M059J (cell line): Measurements from ENCODE around the gene ABI3. TPM values are rescaled to one million over a fixed set of nuclear protein-coding genes. Genes with fewer than 3 reads are reported as not detected.
"Not testable (repeated sequence)": the region's sequence is repeated elsewhere in the genome, so short reads cannot be mapped to it uniquely, and the experiment has no call there.

Experiments used
- DNase-seq: peaks from one replicate; pipeline ENCODE4 v3.0.0-alpha.2; 2012; ENCODE audit warnings: low read depth
- total RNA-seq: library from RNA; depleted of rRNA; stranded (reverse); fragments of >200 nt; shearing (Covaris generic); gene quantifications from 2 replicates; pipeline ENCODE4 v1.2.3, GENCODE V29; 2014; rRNA removed

The ABI3 gene, protein sequence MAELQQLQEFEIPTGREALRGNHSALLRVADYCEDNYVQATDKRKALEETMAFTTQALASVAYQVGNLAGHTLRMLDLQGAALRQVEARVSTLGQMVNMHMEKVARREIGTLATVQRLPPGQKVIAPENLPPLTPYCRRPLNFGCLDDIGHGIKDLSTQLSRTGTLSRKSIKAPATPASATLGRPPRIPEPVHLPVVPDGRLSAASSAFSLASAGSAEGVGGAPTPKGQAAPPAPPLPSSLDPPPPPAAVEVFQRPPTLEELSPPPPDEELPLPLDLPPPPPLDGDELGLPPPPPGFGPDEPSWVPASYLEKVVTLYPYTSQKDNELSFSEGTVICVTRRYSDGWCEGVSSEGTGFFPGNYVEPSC
- total RNA-seq = 0.12 TPM in 1 of 2 replicates, not detected in the other

DNA sequence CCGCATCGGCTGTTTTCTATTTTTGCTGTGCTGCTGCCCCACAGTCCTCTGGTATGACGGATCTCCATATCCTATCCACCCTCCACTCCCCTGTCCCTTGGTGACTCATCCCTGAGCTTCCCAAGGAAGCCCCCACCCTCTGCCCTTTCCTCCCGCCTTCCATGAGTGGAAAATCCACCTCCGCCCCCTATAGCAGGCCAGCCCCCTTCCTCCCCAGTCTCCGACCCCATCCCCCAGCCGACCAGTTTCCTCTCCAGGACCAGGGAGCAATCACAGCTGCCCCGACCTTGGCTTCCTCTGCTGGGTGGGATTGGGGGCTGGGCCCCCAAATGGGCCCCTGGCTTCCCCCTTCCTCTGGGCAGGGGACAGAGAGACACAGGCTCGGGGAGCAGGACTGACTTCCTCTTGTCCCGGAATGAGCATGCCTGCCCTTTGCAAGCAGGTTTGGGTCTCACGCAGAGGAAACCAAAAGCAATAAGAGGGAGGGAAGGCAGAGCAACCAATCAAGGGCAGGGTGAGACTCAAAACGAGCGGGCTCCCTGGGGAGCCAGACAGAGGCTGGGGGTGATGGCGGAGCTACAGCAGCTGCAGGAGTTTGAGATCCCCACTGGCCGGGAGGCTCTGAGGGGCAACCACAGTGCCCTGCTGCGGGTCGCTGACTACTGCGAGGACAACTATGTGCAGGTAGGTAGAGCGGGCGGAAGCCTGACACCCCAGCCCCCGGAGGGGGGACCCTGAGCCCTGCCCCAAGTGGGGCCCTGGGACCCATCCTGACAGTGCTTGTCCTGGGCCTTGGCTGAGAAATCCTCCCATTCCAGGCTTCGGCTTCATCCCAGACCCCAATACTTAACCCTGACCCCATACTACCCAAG is at the start of gene ABI3, which contains the start of gene GNGT2:
ABI3 (plus strand) TSS at position 550 of the 872 bp plus-strand sequence; CDS start at position 568, 18 bp downstream.
GNGT2 (minus strand) TSS at position 417 of the 872 bp plus-strand sequence. CDS start 3,152 bp downstream, outside the sequence.
- DNase-seq = no peak

DNA sequence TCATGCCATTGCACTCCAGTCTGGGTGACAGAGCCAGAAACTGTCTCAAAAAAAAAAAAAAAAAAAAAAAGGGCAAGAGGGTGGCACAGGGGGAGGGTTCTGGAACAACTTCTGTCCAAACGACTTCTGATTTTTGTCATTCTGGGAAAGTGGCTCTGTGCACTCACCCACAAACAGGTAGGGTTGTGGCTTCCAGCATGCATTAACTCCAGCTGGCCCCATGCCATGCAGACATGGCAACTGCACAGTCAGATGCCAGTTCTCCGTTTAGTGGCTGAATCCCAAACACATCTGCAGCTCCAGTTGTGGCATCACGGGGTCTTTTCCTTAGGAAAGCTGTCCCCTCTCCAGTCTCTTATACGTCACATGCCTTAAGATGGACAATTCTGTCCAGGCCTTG is 47.6 kb upstream of the ABI3 start:
- DNase-seq = no peak

DNA sequence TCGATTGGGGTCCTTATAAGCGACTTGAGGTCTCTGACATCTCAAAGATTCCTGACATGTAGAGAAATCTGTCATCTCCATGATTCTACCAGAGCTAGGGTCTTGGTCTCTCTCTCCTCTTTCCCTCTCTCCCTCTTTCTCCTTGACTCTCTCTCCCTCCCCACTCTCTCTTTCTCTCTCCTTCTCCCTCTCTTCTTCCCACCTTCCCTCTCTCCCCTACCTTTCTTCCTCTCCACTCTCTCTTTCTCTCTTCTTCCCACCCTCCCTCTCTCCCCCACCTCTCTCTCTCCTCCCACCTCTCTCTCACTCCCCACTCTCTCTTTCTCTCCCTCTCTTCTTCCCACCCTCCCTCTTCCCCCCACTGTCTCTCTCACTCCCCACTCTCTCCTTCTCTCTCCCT is 45.4 kb upstream of the ABI3 start:
- no peak for DNase-seq

DNA sequence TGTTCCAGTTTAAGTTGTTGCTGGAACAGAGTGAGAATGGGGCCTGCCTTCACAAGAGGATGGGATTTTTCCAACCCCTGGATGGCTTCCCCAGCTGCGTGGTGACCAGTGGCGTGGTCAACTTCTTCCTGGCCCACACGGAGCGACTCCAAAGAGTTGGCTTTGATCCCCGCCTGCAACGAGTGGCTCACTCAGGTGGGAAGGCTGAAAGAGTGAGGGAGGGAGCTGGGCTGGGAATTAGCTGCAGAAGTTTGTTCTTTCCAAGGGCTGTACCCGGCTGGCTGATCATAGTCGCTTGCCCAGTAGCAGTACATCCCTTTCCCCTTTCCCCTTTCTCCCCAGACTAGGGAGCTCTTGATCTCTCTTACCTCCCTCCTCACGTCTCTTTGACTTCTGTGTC is 41.8 kb upstream of the ABI3 start:
- no peak for DNase-seq

DNA sequence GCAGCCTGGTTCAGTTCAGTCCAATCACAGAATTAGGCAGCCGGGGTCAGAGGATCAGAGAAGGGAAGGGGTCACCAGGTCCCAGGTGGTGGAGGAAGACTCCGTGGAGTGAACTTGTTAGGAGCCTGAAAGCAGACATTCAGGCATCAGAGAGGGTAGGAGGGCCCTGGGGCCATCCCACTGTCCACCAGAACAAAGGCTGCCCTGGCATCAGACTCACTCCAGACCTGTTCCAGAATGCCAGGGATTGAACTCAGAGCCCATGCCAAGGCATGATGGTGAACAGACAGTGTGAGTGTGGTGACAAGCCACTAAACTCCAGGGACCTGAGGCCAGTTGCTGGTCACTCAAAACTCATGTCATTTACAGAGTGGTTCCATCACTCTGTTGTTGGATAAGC is 40.3 kb upstream of the ABI3 start:
- DNase-seq = no peak

DNA sequence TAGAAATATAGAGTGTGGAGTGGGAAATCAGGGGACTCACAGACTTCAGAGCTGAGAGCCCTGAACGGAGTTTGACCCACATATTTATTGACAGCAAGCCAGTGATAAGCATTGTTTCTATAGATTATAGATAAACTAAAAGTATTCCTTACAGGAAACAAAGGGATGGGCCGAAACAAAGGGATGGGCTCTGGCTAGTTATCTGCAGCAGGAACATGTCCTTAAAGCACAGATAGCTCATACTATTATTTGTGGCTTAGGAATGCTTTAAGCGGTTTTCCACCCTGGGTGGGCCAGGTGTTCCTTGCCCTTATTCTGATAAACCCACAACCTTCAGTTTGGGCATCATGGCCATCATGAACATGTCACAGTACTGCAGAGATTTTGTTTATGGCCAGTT is 39.8 kb upstream of the ABI3 start:
- not testable (repeated sequence) for DNase-seq

DNA sequence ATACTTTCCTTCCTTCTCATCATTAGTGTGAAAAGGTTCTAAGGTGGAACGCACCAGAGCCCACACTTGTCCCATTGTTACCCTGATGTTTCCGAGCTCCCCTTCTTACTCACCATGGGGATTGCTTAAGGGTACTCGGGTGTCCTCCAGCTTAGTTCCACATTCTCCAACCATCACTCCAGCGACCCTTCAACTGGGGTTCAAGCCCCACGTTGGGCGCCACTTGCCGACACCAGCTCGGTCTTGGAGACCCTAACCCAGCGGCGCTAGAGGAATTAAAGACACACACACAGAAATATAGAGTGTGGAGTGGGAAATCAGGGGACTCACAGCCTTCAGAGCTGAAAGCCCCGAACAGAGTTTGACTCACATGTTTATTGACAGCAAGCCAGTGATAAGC is 34.5 kb upstream of the ABI3 start:
- not testable (repeated sequence) for DNase-seq

DNA sequence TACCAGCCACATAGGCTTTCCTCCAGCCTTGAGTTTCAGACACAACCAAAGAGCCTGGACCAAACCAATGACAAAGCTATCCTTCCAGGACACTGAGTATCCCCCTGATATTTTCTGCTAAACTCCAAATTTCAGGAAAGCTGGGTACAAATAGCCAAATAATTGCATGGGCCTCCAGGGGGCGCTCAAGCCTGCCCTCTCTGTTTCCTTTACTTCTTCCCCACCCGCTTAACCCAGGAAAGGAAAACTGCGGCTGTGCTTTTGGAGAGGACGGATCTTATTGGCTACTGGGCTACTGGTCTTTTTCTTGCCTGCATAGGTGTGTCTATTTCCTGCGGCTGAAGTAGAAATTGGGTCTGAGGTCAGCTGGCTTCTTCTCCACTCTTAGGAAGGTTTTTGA is 30.2 kb upstream of the ABI3 start:
- peak; percentile 40 for DNase-seq

DNA sequence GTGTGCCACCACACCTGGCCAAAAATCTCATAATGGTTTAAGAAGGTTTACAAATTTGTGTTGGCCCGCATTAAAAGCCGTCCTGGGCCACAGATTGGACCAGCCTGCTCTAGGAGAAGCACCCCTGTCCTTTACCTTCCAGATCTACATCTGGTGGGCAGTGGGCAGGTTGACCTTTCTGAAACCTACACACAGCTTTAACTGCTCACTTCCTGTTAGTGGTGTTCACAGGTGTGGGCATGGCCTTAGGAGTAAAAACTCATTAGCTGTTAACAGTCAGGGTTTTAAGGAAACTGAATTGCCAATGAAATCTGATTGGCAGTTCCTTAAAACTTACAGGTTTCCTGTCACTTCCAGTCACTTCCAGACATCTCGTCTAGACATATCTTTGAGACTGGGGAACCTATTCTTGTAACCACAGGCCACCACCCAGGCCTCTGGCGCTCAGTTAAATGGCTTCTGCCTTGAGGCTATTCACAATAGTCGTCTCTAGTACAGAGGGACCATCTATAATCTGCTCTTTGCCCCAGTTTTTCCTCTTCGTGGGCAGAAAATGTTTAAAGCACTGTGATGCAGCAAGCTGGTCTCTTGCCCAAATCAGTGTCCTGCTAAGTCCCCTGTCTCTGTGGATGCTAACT is 29.4 kb upstream of the ABI3 start:
- DNase-seq = no peak

DNA sequence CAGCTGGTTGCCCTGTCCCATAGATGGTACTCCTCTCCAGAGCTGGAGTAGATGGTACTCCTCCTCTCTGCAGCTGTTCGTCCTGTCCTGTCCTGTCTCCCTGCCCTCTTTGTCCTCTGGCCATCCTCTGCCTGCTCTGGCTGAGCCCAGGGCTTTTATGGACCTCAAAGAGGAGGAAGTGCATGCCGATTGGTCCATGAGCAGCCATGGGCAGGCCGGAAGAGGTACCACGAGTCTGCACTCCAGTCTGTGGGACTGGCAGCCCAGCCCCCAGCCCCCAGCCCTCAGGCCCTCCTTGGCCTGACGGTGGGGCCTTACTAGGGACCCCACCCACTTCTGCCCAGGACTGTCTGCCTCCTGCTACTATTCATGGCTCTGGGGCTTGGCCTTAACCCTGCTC is 27.2 kb upstream of the ABI3 start:
- DNase-seq = no peak

DNA sequence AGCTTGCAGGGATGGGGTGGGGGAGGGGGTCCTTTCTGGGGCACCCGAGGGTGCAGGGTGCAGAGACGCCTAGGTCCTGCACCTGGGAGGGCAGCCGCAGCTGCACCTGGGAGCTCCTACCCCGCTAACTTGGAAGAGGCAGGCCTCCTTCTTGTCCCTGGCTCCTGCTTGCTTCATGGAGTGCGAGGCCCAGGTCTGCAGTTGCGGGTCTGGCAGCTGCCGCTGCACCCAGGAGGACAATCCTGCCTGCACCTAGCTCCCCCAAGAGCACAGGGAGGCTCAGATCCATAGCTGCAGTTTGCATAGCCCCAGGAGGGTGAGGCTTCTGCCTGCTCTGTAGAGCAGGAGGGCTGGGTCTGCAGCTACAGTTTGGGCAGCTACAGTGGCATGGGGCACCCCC is 26.7 kb upstream of the ABI3 start:
- no peak for DNase-seq

DNA sequence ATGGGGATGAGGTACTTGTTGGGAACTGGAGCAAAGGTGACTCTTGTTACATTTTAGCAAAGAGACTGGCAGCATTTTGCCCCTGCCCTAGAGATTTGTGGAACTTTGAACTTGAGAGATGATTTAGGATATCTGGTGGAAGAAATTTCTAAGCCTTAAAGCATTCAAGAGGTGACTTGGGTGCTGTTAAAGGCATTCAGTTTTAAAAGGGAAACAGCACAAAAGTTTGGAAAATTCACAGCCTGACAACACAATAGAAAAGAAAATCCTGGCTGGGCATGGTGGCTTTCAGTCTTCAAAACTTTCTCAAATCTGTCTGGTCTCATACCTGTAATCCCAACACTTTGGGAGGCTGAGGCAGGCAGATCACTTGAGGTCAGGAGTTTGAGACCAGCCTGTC is 26.0 kb upstream of the ABI3 start:
- DNase-seq = not testable (repeated sequence)

DNA sequence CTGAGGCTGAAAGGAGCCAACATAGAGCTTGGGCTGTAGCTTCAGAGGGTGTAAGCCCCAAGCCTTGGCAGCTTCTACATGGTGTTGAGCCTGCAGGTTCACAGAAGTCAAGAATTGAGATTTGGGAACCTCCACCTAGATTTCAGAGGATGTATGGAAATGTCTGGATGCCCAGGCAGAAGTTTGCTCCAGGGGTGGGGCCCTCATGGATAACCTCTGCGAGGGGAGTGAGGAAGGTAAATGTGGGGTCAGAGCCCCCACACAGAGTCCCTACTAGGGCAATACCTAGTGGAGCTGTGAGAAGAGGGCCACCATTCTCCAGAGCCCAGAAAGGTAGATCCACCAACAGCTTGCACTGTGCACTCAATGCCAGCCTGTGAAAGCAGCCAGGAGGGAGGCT is 25.1 kb upstream of the ABI3 start:
- DNase-seq = not testable (repeated sequence)

DNA sequence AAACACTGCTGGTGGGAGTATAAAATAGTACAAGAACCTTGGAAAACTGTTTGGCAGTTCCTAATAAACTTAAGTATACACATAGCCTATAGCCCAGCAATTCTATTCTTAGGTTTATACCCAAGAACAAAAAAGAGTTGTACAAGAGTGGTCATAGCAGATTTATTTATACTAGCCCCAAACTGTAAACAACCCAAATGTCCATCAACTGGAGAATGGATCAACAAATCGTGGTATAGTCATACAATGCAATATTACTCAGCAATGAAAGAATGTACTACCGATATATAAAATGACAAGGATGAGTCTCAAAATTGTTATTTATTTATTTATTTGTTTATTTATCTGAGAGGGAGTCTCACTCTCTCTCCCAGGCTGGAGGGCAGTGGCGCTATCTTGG is 23.2 kb upstream of the ABI3 start:
- DNase-seq = peak; percentile 34

DNA sequence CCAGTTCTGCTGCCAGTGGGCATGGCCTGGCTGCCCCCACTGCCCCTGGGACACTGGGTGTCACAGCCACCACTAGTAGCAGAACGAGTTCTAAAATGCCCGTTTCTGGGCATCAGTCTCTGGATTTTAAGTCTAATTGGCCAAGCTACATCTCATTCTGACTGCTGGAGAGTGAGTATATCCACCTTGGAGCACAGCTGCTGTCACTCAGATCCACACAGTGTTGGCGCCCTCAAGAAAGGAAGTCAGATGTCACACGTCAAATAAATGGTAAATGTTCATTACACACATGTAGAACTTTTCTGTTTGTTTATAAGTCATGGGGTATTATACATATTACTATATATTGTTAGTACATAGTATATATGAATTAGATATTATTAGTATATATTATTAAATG is 19.6 kb upstream of the ABI3 start:
- DNase-seq = no peak

DNA sequence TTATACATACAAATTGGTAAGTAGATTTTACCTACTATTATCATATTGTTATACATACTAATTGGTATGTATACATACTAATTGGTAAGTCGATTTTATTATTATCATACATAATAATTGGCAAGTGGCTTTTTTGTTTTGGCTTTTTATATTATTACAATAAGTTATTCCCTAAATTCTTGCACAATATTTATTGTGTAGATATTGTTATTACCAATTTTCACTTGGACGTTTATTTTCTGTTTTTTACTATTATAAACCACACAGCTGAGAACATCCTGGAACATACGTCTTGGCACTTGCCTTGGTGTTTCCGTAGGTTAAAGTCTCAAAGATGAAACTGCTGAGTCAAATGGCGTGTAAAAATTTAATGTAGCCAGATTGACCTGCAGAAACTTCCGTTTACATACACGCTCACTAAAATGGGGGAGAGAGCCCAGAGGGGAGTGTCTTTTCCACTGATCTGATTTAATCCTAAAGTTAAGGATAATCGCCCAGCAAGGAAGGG is 19.0 kb upstream of the ABI3 start:
- no peak for DNase-seq

DNA sequence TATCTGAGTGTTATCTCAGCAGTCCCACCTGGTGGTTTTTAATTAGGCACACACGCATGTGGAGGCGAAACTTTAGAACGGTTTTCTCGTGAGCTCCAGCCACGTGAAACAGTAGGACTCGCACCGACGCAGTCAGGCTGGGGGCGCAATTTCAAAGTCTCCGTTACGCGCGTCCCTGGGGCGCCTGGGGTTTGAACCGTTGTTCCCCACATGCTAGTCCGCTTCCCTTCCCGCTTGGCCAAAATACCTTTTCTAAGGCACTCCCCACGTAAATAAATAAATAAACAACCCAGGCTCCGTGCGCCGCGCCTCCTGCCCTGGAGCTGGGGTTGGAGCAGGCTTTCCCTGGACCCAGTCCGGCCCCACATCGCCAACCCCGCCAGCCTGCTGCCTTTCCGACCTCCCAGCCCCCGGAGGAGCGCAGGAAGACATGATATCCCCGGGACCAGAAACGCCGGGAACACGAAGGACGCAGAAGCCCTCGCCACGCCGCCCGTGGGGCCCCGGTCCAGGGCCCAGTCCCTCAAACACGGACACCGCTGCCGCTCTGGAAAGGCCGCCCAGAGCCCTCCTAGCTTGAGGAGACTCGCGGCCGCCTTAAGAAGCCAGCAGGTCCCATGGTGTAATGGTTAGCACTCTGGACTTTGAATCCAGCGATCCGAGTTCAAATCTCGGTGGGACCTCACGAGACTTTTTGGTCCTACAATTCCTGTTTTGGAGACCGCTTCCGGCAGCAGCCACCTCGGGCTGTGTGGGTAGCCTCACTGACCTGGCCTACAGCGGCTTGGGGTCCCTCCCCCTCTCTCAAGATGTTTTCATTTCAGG is 18.4 kb upstream of the ABI3 start:
- peak; percentile 86 for DNase-seq

DNA sequence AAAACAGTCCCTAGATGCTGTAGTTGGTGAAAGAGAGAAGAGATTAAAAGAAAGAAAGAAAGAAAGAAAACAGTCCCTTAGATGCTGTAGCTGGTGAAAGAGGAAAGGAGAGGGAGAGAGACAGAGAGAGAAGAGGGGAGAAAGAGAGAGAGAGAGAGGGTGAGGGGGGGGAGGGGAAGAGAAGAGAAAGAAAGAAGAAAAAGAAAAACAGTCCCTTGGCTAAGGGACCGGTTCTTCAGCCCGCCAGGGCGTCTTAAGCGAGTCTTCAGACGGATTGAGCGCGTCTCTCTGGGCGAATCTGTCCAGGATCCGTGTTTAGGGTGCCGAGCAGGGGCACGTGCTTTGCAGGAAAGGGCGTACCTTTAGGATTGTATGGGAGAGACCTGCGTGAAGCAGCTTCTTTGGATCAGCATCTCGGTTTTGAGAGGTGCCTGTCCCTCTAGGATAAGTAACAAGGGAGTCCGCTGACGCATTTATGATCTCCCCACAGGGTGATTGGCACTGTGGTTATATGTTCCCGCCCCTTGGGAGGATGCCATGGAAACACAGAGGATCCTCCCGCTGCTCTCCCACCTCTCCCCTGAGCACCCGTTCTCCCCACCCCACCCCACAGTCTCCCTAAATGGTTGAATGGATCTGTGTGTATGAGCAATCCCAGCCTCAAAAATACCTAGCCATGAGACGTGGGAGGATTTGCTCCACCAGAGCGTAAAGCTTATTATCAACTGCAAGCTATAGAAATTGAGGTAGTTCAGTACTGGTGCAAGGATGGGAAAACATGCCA is 16.8 kb upstream of the ABI3 start:
- peak; percentile 79 for DNase-seq

DNA sequence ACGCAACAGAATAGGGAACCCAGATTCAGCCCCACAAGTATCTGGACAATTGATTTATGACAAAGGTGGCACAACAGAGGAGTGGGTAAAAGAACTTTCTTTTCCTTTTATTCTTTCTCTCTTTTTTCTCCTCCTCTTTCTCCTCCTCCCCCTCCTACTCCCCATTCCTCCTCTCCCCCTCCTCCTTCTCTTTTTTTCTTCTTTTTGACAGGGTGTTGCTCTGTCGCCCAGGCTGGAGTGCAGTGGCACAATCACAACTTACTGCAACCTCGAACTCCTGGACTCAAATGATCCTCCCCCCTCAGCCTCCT is 16.3 kb upstream of the ABI3 start:
- no peak for DNase-seq

DNA sequence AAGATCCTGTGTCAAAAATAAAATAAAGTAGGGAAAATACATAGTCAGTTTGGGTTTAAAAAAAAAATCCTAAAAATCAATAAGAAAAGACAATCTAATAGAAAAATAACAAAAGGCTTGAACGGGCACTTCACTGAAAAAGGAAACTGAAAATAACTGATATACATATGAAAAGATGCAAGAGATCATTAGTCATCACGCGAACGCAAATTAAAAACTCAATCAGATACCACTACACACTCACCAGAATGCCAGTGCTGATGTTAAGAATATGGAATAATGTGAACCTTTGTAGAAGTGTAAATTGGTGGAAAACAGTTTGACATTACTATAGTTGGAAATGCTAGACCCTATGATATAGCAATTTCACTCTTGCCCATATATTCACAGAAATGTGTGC is 14.8 kb upstream of the ABI3 start:
- no peak for DNase-seq

DNA sequence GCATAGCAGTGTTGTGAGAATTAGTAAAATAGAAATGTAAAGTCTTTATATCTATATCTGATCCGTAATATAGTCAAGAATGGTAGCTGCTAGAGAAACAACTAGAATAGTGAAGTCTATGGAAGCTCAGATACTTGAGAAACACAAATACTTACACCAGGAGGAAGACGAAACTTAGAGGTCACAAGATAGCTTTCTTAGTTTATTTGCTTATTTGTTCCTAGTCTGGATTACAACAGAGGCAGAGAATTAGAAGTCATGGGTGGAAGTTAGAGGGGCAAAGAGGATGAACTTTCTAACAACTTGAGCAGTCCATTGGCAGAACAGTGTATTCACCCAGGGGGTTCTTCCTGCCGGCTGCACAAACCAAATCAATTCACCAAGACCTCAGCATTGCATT is 14.0 kb upstream of the ABI3 start:
- no peak for DNase-seq
